ENCODE data around the gene CCDC77. TPM values are rescaled to one million over a fixed set of nuclear protein-coding genes. Genes with fewer than 3 reads are reported as not detected.

The CCDC77 gene
- total RNA-seq, 1 experiment from 2014 or later, result 12.3 TPM

GRCh38 chr12:490260-490659 lies 88.8 kb downstream of the CCDC77 start:
- H3K27ac ChIP-seq (ENCODE audit: low read depth, low read length), result no peak overlapping the region
- no peaks in the 10 kb centered on the region for H3K36me3 ChIP-seq (ENCODE audit: control insufficient read depth in 1 of 2, insufficient read depth in 2 of 2, low read length in 2 of 2)
- RAD21 ChIA-PET (ENCODE audit: low non-redundant PET in 1 of 2, low total read pairs in 2 of 2, uncharacterized antibody in 2 of 2, unreplicated experiment in 2 of 2), result no interaction called here
- no peaks in the 10 kb centered on the region for H3K27me3 ChIP-seq (ENCODE audit: insufficient read depth, low read length)
- H3K4me1 ChIP-seq (ENCODE audit: control insufficient read depth in 1 of 2, insufficient read depth in 2 of 2, low read length in 2 of 2), result no peaks in the 10 kb centered on the region
- H4K20me1 ChIP-seq (ENCODE audit: insufficient read depth), result no peaks in the 10 kb centered on the region
- DNase-seq (ENCODE audit: low read depth, low spot score), result no peak
- no peak overlapping the region for H2AFZ ChIP-seq (ENCODE audit: low read depth, low read length, poor library complexity, severe bottlenecking)
- no peak for ATAC-seq
- H3K79me2 ChIP-seq (ENCODE audit: insufficient read depth, low read length), result no peaks in the 10 kb centered on the region
- BruUV-seq (replicated peaks), result no TSS peak
- CTCF ChIA-PET, result no interaction called here
- no peaks in the 10 kb centered on the region for H3K9me3 ChIP-seq (ENCODE audit: control insufficient read depth in 1 of 2, insufficient read depth in 1 of 2, low read depth in 1 of 2, low read length in 2 of 2)
- no peak overlapping the region for H3K4me2 ChIP-seq (ENCODE audit: low read length)
- H3K4me3 ChIP-seq (replicated peaks in 1 of 2; ENCODE audit: low read depth in 1 of 2, low read length in 2 of 2), result no peak overlapping the region
- H3K9ac ChIP-seq (ENCODE audit: low read length), result no peak overlapping the region
- H3K9me2 ChIP-seq (ENCODE audit: insufficient read depth), result no peaks in the 10 kb centered on the region
- POLR2A ChIA-PET, result no interaction called here
- TF ChIP-seq ZNF274 (IDR thresholded peaks at IDR 0.05; ENCODE audit: low read depth, low read length), result no peak
- TF ChIP-seq SP1 (IDR thresholded peaks at IDR 0.05; ENCODE audit: low read depth), result no peak
- no peak for TF ChIP-seq POLR2A (IDR thresholded peaks at IDR 0.05; ENCODE audit: borderline replicate concordance, extremely low read depth, insufficient read depth, insufficient read length)
- no peak for TF ChIP-seq YY1 (IDR thresholded peaks at IDR 0.05; ENCODE audit: extremely low read depth, insufficient replicate concordance, low read depth, low read length)
- TF ChIP-seq POLR2AphosphoS5 (IDR thresholded peaks at IDR 0.05; ENCODE audit: low read depth, low read length), result no peak
- TF ChIP-seq EZH2 (IDR thresholded peaks at IDR 0.05), result no peak
- TF ChIP-seq, protein P1, sequence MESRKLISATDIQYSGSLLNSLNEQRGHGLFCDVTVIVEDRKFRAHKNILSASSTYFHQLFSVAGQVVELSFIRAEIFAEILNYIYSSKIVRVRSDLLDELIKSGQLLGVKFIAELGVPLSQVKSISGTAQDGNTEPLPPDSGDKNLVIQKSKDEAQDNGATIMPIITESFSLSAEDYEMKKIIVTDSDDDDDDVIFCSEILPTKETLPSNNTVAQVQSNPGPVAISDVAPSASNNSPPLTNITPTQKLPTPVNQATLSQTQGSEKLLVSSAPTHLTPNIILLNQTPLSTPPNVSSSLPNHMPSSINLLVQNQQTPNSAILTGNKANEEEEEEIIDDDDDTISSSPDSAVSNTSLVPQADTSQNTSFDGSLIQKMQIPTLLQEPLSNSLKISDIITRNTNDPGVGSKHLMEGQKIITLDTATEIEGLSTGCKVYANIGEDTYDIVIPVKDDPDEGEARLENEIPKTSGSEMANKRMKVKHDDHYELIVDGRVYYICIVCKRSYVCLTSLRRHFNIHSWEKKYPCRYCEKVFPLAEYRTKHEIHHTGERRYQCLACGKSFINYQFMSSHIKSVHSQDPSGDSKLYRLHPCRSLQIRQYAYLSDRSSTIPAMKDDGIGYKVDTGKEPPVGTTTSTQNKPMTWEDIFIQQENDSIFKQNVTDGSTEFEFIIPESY (IDR thresholded peaks at IDR 0.05; ENCODE audit: extremely low read depth, insufficient replicate concordance, low read length), result no peak
- TF ChIP-seq, protein P2, sequence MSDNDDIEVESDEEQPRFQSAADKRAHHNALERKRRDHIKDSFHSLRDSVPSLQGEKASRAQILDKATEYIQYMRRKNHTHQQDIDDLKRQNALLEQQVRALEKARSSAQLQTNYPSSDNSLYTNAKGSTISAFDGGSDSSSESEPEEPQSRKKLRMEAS (IDR thresholded peaks at IDR 0.05), result no peak
- TF ChIP-seq CEBPB (IDR thresholded peaks at IDR 0.05; ENCODE audit: low read depth), result no peak
- TF ChIP-seq CTCF (IDR thresholded peaks at IDR 0.05 in 2 of 3, conservative IDR thresholded peaks at IDR 0.05 in 1 of 3; ENCODE audit: borderline replicate concordance in 1 of 3, insufficient read depth in 1 of 3, low read depth in 2 of 3, low read length in 2 of 3), result no peak
- no peak for TF ChIP-seq TCF7L2 (IDR thresholded peaks at IDR 0.05; ENCODE audit: borderline replicate concordance, extremely low read depth, insufficient read depth, insufficient read length)
- TF ChIP-seq SIN3A (IDR thresholded peaks at IDR 0.05; ENCODE audit: low read depth), result no peak
- intact Hi-C loops (cut with micrococcal nuclease), result no loop called here

Other genes starting within 250 kb of the CCDC77 start
- 0.64 TPM for gene SLC6A12, start 187.5 kb upstream of the CCDC77 start, total RNA-seq (2021; ENCODE audit: unreplicated experiment)
- gene SLC6A13, start 138.8 kb upstream of the CCDC77 start, total RNA-seq (2021; ENCODE audit: unreplicated experiment), result 0.39 TPM
- gene KDM5A, start 12.3 kb upstream of the CCDC77 start, total RNA-seq (2021; ENCODE audit: unreplicated experiment), result 49.0 TPM
- 18.2 TPM for gene B4GALNT3, start 58.3 kb downstream of the CCDC77 start, total RNA-seq (2021; ENCODE audit: unreplicated experiment)

Data from HCT116 (cell line).